Left ventricle myocardium inferior (tissue), 1 donor: Measurements from ENCODE around the gene DPP6. TPM values are rescaled to one million over a fixed set of nuclear protein-coding genes. Genes with fewer than 3 reads are reported as not detected.
"Not testable (repeated sequence)": the region's sequence is repeated elsewhere in the genome, so short reads cannot be mapped to it uniquely, and the experiment has no call there.

ENCODE experiments used
- DNase-seq: peaks from one replicate; pipeline ENCODE4 v3.0.0-alpha.2; 2020
- H3K27ac ChIP-seq: fragments of 200-600 bp; replicated peaks from 2 replicates; pipeline ENCODE4 v1.8.0; 2021
- H3K27me3 ChIP-seq: fragments of 200-600 bp; 2 replicates; pipeline ENCODE4 v1.8.0; 2021; ENCODE audit warnings: low read depth
- H3K36me3 ChIP-seq: fragments of 200-600 bp; 2 replicates; pipeline ENCODE4 v1.8.0; 2021
- H3K4me1 ChIP-seq: fragments of 200-600 bp; 2 replicates; pipeline ENCODE4 v1.8.0; 2021
- H3K4me3 ChIP-seq: fragments of 200-600 bp; 2 replicates; pipeline ENCODE4 v1.8.0; 2021; ENCODE audit warnings: mild to moderate bottlenecking, moderate library complexity
- H3K9me3 ChIP-seq: fragments of 200-600 bp; replicated peaks from 2 replicates; pipeline ENCODE4 v1.8.0; 2021
- intact Hi-C: fragments of 100-400 bp; cut with micrococcal nuclease; formaldehyde crosslinking; loops from one replicate; pipeline ENCODE4 v1.11.0; 2022
- total RNA-seq: library from RNA; stranded (reverse); fragmentation: NEBNext Ultra II Directional; extraction: Animal tissue kit (Norgen Biotek cat#: 25700); gene quantifications from one replicate; pipeline ENCODE4 v1.2.1, GENCODE V29; 2021
- TF ChIP-seq, protein P1 (sequence below): fragments of 200-600 bp; IDR thresholded peaks from 2 replicates; pipeline ENCODE4 v1.8.0; 2021; ENCODE audit warnings: antibody characterized with exemption, mild to moderate bottlenecking, borderline replicate concordance
- donor health status: DM: no; HTN: yes; CAD: no; lungs with severe emphysema.

The DPP6 gene
- total RNA-seq, 1 donor from 2014 or later, result 0.25 TPM

DNA sequence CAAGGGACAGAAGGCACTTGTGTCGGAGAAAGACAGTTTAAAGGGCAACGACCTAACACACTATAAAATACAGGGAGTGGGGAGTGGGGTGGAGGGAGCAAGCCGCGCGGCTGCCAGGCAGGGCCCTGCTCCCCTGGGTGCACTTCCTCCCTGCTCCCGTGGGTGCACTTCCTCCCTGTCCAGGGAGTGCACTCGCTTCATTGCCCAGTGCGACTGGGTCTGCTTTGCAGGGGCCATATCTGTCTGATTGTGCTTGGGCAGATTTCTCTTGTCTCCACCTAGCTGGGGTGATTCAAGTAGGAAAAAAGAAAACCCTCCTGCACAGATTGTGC lies 94.5 kb downstream of the DPP6 start:
- intact Hi-C loops, H3K27ac ChIP-seq, H3K4me1 ChIP-seq, DNase-seq, H3K27me3 ChIP-seq, H3K36me3 ChIP-seq, H3K9me3 ChIP-seq, H3K4me3 ChIP-seq: not testable (repeated sequence)

DNA sequence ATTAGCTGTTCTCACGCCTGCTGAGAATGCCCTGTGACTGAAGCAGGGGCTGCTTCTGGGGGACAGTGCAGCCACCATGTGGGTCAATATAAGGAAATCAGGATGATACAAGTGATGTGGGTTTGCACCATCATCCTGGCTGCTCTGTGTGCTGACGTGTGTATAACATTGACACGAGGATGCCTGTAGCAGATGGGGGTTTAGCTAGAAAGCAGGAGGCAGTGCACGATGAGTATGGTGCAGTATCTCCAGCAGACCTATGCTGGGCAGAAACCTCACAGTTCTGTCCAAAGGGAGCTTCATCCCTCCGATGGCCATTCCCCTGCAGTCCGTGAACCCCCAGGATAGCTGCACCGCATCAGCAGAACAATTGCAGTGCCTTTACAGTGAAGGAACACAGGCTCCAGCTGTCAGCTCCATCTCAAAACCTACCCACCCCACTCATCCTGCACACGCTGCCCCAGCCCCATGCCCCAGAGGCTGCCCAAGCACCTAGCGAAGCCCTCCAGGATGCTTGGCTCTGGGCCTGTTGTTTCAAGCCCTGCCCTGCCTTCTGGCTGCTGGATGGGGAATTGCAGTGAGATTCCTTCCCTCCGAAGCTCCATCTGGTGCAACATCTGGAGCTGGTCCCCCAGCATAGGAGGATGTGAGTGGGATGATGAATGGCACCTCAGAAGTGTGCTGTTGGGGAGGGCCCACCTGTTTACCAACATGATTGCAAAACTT lies 96.8 kb downstream of the DPP6 start:
- H3K27me3 ChIP-seq, DNase-seq, H3K4me1 ChIP-seq, H3K36me3 ChIP-seq, H3K27ac ChIP-seq, H3K9me3 ChIP-seq, H3K4me3 ChIP-seq, intact Hi-C loops: not testable (repeated sequence)

DNA sequence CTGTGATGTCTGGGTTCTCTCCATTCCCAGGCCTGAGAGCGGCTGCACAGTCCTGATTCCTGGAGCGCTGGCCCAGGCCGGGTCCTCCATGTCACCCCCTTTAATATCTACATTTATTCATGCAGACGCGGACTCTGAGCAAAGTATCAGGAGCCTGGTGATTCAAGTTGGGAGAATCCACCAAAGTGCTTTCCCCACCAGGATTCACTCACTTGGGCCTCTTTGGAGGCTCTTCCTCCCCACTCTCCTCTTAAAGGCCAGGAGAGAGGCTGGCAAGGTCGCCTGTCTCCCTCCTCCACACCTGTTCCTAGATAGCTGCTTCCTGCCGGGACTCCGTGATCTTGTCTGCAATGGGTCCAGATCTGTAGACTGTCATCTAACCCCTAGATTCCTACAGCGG lies 98.5 kb downstream of the DPP6 start:
- H3K9me3 ChIP-seq, H3K27ac ChIP-seq, H3K4me1 ChIP-seq, H3K27me3 ChIP-seq, intact Hi-C loops, H3K36me3 ChIP-seq, H3K4me3 ChIP-seq, DNase-seq: not testable (repeated sequence)

DNA sequence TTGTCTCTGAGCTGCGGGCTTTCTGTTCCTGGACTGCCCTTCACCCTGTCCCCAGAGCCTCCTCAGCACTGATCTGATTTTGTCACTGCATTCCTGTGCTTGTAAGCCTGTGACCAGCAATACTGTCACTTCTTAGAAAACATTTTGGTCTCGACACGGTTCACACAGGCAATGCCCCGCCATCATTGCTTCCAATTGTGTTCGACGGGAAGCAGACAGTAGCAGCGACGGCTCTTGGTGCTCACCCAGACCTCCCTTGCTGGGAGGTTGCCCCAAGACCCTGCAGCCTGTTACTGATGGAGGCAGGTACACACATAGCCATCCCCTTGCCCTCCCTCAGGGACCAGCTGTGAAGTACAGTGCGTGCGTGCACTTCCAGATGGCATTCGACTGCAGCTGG lies 99.1 kb downstream of the DPP6 start:
- H3K36me3 ChIP-seq, H3K27ac ChIP-seq, intact Hi-C loops: not testable (repeated sequence)

DNA sequence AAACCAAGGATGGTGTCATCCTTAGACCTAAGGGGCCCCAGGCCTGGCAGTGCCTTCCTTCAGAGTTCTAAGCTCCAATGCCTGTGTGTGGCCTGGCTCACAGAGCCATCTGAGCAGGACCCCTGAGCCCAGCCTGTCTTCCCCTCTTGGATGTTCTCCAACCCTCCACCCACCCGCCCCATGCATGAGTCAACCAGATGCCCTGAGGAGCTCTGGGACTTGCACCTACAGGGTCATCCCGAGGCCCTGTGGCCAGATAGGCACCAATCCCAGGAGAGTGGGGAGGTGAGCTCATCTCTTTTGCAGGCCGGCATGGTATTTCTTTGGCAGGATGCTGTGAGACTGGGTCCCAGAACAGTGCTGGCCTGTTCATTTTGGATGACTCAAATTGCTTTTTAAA lies 103.7 kb downstream of the DPP6 start:
- H3K27me3 ChIP-seq, H3K27ac ChIP-seq, H3K4me1 ChIP-seq, H3K4me3 ChIP-seq, H3K9me3 ChIP-seq, intact Hi-C loops, DNase-seq, H3K36me3 ChIP-seq: not testable (repeated sequence)

More for the DNA sequence above, 99.1 kb downstream of the DPP6 start:
- H3K9me3 ChIP-seq, H3K27me3 ChIP-seq, H3K4me1 ChIP-seq, H3K4me3 ChIP-seq, DNase-seq: not testable (repeated sequence)

DNA sequence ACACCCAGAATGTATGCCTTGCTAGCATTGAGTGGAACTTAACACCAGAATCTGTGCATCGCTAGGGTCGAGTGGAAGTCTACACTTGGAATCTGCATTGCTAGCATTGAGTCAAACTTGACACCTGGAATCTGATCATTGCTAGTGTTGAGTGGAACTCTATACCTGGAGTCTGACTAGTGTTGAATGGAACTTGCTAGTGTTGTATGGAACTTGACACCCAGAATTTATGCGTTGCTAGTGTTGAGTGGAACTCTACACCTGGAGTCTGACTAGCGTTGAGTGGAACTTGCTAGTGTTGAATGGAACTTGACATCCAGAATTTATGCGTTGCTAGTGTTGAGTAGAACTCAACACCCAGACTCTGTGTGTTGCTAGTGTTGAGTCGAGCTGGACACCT lies 110.7 kb downstream of the DPP6 start:
- H3K36me3 ChIP-seq, DNase-seq, H3K4me3 ChIP-seq, intact Hi-C loops, H3K27me3 ChIP-seq, H3K9me3 ChIP-seq, H3K4me1 ChIP-seq, H3K27ac ChIP-seq: not testable (repeated sequence)

DNA sequence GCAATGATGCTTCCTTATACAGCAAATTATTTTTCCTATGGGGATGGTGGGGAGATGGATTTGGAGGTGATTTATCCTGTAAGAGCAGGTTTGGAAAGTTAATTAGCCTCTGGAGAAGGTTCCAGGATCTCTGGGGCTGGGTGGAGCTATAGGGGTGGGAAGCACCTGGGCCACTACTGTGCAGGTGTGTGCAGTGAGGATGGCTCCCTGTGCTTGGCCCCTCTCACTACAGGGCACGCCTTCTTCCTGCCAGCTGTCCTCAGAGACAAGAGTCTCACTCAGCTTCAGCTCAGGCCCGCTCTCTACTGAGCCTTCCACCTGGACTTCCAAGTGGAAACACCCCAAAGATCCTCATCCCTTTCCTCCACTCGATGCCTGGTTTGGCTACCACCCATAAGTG lies 111.4 kb downstream of the DPP6 start:
- H3K4me1 ChIP-seq, H3K36me3 ChIP-seq, intact Hi-C loops, H3K27ac ChIP-seq, H3K4me3 ChIP-seq, DNase-seq, H3K27me3 ChIP-seq, H3K9me3 ChIP-seq: not testable (repeated sequence)

DNA sequence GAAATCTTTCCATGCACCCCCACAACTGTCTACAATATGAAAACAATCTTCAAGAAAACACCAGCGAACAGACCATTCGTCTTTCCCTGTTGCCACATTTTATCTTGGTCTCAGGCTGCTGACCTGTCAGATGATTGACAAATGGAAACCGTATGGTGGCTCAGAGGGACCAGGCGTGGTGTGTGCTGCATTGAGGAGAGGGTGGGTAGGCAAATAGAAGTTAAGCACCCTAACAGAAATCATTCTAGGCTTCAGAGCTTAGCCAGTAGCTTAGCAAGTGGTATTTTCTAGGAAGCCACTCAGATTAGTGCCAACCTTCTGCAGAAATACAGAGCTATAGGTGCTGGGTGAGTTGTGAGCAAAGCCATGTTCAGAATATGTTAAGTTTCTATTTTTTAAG lies 114.9 kb downstream of the DPP6 start:
- TF ChIP-seq, protein P1, sequence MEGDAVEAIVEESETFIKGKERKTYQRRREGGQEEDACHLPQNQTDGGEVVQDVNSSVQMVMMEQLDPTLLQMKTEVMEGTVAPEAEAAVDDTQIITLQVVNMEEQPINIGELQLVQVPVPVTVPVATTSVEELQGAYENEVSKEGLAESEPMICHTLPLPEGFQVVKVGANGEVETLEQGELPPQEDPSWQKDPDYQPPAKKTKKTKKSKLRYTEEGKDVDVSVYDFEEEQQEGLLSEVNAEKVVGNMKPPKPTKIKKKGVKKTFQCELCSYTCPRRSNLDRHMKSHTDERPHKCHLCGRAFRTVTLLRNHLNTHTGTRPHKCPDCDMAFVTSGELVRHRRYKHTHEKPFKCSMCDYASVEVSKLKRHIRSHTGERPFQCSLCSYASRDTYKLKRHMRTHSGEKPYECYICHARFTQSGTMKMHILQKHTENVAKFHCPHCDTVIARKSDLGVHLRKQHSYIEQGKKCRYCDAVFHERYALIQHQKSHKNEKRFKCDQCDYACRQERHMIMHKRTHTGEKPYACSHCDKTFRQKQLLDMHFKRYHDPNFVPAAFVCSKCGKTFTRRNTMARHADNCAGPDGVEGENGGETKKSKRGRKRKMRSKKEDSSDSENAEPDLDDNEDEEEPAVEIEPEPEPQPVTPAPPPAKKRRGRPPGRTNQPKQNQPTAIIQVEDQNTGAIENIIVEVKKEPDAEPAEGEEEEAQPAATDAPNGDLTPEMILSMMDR, result no peak
- Histone ChIP-seq H3K27ac (no peak overlapping the region), H3K4me3 (no peak overlapping the region), H3K36me3 (no peaks in the 10 kb centered on the region), H3K27me3 (peaks cover 6% of the 10 kb centered on the region), H3K4me1 (no peaks in the 10 kb centered on the region), H3K9me3 (no peaks in the 10 kb centered on the region)
- intact Hi-C loops, result no loop called here
- DNase-seq, result no peak

DNA sequence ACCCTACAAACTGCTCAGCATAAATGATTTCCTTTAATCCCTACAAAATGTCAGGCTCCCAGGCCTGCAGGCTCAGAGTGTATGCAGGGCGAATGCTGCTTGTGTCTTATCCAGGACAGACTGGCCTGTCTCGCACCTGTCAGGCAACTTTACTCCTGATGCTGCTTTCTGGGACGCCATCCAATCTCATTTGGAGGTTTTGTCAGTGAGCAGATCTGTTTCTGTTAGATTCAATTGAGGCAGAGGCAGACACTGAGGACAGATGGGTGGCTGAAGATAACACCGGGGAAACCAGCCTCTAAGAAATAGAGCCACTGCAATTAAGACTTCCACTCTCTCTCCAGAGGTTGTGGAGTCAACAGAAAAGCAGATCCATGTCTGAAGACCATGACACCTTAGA lies 115.6 kb downstream of the DPP6 start:
- Histone ChIP-seq H3K9me3 (no peaks in the 10 kb centered on the region), H3K27ac (no peak overlapping the region), H3K36me3 (no peaks in the 10 kb centered on the region), H3K27me3 (peaks cover 6% of the 10 kb centered on the region), H3K4me3 (no peak overlapping the region), H3K4me1 (no peaks in the 10 kb centered on the region)
- intact Hi-C loops, result no loop called here
- TF ChIP-seq, protein P1, result no peak
- DNase-seq, result no peak
